ES-I3 (cell line): ENCODE measurements around the gene RTL9.
"Not testable (repeated sequence)": the region's sequence is repeated elsewhere in the genome, so short reads cannot be mapped to it uniquely, and the experiment has no call there.

ENCODE experiments used
- H3K36me3 ChIP-seq: 2 replicates; pipeline ENCODE4 v1.6.1; 2013; ENCODE audit warnings: mild to moderate bottlenecking, low read length, control low read depth, moderate library complexity; ENCODE audit not compliant: insufficient read depth
- H3K4me1 ChIP-seq: 2 replicates; pipeline ENCODE4 v1.6.1; 2013; ENCODE audit warnings: mild to moderate bottlenecking, control low read depth, low read length; ENCODE audit not compliant: insufficient read depth
- H3K9ac ChIP-seq: 2 replicates; pipeline ENCODE4 v1.6.1; 2013; ENCODE audit warnings: low read depth, mild to moderate bottlenecking, low read length, moderate library complexity
- H3K9me3 ChIP-seq: 2 replicates; pipeline ENCODE4 v1.6.1; 2013; ENCODE audit warnings: mild to moderate bottlenecking, low read length, moderate library complexity; ENCODE audit not compliant: control insufficient read depth, insufficient read depth

Gene RTL9

DNA sequence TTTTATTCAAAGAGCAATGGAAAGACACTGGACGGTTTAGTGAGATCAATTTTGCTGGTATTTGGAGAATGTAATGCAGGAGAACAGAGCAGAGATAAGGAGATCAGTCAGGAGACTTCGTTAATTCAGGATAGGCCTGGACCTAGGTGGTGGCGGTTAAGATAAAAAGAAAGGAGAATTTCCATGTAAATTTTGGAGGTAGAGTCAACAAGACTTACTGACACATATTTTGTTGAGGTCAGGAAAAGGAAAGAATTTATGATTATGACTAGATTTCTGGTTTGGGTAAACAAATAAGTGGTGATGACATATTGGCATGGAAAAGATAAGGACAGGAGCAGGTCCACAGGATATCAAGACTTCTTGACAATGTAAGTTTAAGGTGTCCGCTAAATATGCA, 31.9 kb upstream of the RTL9 start:
- no peaks in the 10 kb centered on the region for H3K9me3 ChIP-seq
- peaks cover 8% of the 10 kb centered on the region; the same call in 1 of the 2 replicates for H3K4me1 ChIP-seq
- no peak overlapping the region for H3K9ac ChIP-seq
- H3K36me3 ChIP-seq: no peaks in the 10 kb centered on the region

DNA sequence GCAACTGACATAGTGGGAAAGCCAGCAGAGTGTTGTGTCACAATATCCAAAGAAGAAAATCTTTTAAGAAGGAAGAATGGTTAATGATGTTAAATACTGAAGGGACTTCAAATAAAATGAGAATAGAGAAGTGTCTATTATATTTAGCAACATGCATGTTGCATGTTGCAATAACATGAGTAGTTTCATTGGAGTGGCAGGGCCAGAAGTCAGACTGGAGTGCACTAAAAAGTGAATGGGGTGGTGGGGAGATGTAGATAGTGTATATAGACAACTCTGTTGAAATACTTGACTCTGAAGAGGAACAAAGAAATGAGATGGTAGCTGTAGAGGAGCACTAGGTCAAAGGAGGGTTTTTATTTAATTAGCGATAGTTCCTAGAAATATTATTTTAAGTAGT, 31.3 kb upstream of the RTL9 start:
- Histone ChIP-seq H3K36me3 (no peaks in the 10 kb centered on the region), H3K9me3 (no peaks in the 10 kb centered on the region), H3K9ac (no peak overlapping the region), H3K4me1 (peaks cover 3% of the 10 kb centered on the region; the same call in 1 of the 2 replicates)

DNA sequence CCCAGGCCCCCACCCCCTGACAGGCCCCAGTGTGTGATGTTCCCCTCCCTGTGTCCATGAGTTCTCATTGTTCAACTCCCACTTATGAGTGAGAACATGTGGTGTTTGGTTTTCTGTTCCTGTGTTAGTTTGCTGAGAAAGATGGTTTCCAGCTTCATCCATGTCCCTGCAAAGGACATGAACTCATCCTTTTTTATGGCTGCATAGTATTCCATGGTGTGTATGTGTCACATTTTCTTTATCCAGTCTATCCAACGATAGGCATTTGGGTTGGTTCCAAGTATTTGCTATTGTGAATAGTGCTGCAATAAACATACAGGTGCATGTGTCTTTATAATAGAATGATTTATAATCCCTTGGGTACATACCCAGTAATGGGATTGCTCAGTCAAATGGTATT, 30.0 kb upstream of the RTL9 start:
- H3K4me1 ChIP-seq, H3K9me3 ChIP-seq, H3K9ac ChIP-seq, H3K36me3 ChIP-seq: not testable (repeated sequence)

DNA sequence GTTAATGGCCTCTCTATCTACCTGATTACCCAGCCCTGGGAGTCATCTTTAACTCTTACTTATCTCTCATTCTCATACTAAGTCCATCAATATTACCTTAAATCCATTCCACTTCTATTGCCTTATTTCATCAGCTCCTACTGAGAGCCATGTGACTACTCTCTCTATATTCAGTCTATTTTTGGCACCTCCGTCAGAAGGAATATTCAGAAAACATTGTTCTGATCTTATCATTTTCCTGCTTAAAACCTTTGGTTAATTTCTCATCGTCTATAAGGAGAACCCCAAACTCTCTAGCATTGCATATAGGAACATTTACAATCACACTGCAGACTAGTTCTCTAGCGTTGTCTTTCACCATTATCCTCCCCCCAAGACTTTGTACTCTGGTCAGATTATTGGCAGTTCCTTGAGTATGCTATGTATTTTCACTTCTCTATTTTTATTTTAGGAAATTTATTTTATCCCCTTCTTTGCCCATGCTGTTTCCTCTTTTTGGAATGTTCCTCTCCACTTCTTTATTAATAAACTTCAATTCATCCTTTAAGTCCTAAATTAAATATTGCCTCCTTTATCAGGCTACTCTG, 27.1 kb upstream of the RTL9 start:
- Histone ChIP-seq H3K9ac (no peak overlapping the region), H3K36me3 (no peaks in the 10 kb centered on the region), H3K4me1 (no peaks in the 10 kb centered on the region), H3K9me3 (no peaks in the 10 kb centered on the region)

DNA sequence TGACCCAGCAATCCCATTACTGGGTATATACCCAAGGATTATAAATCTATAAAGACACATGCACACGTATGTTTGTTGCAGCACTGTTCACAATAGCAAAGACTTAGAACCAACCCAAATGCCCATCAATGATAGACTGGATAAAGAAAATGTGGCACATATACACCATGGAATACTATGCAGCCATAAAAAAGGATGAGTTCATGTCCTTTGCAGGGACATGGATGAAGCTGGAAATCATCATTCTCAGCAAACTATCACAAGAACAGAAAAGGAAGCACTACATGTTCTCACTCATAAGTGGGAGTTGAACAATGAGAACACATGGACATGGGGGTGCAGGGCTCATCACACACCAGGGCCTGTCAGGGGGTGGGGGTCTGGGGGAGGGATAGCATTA, 25.2 kb upstream of the RTL9 start:
- H3K9ac ChIP-seq, H3K4me1 ChIP-seq, H3K9me3 ChIP-seq, H3K36me3 ChIP-seq: not testable (repeated sequence)

DNA sequence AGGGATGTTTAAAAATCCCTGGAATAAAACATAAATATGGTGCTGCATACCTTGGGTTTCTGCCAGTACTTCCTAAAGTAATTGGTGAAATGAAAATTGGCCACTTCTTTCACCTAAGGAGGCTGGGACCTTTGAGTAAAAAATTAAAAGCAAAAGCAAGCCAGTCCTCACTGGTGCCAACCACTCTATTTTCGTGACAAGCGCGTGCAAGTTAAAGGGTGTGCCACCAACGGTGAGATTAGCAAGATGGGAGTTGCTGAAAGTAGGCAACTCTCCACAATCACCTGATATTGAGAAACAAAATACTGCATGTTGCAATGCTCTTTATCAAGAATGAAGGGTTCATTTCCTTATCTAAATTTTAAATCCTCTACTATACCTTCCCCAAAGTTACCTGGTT, 19.7 kb upstream of the RTL9 start:
- Histone ChIP-seq H3K9ac (no peak overlapping the region), H3K9me3 (no peaks in the 10 kb centered on the region), H3K4me1 (no peaks in the 10 kb centered on the region), H3K36me3 (no peaks in the 10 kb centered on the region)

DNA sequence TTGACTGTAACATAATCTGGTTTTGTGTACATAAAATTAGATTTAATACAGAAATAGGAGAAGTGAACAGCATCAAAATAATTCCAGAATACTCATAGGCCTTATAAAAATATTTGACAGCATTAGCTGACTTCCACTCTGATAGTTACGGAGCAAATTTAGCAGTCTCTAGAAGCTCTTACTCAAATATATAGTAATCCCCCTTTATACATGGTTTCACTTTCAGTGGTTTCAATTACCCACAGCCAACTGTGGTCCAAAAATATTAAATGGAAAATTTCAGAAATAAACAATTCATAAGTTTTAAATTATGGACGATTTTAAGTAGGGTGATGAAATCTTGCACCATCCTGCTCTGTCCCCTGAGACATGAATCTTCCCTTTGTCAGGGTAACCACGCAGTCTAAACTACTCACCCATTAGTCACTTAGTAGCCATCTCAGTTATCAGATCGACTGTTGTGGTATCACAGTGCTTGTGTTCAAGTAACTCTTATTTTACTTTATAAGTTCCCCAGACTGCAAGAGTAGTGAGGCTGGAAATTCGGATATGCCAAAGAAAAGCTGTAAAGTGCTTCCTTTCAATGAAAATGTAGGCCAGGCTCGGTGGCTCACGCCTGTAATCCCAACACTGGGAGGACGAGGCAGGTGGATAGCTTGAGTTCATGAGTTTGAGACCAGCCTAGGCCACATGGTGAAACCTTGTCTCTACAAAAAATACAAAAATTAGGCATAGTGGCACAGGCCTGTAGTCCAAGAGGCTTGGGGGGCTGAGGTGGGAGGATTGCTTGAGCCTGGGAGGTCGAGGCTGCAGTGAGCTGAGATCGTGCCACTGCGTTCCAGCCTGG, 17.2 kb upstream of the RTL9 start:
- no peaks in the 10 kb centered on the region for H3K36me3 ChIP-seq
- H3K9ac ChIP-seq: no peak overlapping the region
- H3K9me3 ChIP-seq: no peaks in the 10 kb centered on the region
- H3K4me1 ChIP-seq: no peaks in the 10 kb centered on the region

DNA sequence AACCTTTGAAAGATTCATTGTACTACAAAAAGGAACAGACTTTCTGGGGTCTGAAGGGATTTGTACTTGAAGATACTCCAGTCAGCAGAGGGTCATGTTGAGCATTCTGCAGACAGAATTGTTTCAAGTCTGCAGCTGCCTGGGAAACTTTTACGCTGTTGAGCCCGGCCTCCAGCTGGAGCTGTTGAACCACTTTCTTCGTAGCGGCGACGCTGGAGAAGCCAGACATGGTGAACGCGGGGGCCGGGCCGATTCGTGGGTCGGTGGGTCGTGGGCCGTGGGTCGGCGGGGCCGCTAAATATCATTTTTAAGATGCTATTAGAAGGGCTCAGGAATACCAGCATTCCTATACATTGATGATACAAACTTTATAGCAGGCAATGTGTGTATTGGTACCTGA, 12.0 kb upstream of the RTL9 start:
- no peak overlapping the region for H3K9ac ChIP-seq
- H3K9me3 ChIP-seq: no peaks in the 10 kb centered on the region
- H3K4me1 ChIP-seq: no peaks in the 10 kb centered on the region
- H3K36me3 ChIP-seq: no peaks in the 10 kb centered on the region

DNA sequence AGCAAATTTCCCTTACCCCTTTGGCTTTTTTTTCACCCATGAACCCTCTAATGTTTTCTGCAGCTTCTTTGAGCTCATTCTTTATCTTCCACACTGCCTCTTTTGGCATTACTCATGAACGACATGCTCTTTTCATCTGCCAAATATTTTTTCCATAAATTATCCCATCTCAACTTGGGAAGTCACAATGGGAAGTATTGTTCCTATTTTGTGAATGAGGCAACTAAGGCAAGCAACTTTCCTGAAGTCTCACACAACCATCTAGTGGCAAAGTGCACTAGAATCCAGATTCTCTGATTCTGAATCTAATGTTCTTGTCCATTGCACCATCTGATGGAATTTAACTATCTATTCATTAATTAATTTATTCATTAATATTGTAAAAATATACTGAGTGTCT, 625 bp downstream of the RTL9 start:
- no peaks in the 10 kb centered on the region for H3K4me1 ChIP-seq
- H3K9ac ChIP-seq: no peak overlapping the region
- H3K36me3 ChIP-seq: no peaks in the 10 kb centered on the region
- no peaks in the 10 kb centered on the region for H3K9me3 ChIP-seq

DNA sequence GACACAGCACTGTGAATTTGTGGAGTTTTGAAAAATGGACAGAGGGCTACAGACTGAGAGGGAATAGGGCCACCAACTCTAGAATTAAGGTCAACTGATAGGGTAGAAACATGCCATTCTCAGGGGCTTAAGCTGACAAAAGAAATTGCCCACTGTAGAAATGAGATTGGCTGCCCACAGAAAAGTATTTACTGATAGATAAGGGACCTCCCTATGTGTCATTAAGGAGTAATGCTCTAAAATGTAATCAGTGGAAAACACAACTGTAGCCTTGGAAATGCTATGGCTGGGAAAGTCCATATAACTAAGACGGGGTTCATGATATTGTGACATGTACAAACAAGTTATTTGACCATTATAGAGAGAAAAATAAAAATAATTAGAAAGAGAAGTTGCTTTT, 4.6 kb downstream of the RTL9 start:
- no peaks in the 10 kb centered on the region for H3K4me1 ChIP-seq
- no peak overlapping the region for H3K9ac ChIP-seq
- no peaks in the 10 kb centered on the region for H3K36me3 ChIP-seq
- H3K9me3 ChIP-seq: no peaks in the 10 kb centered on the region

DNA sequence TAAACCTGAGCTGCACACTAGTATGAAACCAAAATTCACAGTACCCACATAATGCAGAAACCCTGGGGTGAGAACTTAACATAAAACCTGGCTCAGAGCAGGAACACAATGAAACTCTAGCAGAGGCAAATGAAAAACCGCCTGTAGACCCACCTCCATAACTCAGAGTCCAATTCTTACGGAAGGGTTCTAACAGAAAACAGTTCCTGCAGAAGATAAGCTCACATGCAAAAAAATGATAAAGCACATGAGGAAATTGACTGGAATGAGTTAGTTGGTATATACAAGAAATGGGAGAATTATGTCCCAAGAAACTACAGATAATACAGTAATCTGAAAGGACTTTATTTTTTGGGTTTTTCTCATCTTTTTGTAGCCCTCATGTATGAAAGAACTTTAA, 14.7 kb downstream of the RTL9 start:
- no peaks in the 10 kb centered on the region for H3K36me3 ChIP-seq
- H3K4me1 ChIP-seq: no peaks in the 10 kb centered on the region

DNA sequence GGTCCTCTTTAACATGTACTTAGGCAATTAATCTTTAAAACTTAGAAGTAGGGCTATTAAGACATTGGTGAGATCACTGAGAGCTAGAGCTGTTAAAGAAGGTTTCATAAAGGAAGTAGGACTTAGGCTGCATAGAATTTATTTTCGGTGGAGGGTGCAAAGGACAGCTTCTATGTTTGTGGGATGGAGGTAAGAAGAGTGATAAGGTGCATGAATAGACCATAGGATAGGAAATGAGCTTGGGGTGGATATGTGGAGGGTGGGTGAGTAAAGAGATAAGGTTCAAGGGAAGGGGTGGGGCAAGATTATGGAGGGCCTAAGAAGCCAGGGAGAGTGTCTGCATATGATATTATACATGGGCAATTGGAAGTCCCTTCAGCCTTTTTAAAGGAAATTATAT, 15.9 kb downstream of the RTL9 start:
- Histone ChIP-seq H3K36me3 (no peaks in the 10 kb centered on the region), H3K4me1 (no peaks in the 10 kb centered on the region), H3K9ac (no peak overlapping the region), H3K9me3 (no peaks in the 10 kb centered on the region)

More for the DNA sequence above, 14.7 kb downstream of the RTL9 start:
- Histone ChIP-seq H3K9me3 (no peaks in the 10 kb centered on the region), H3K9ac (no peak overlapping the region)

DNA sequence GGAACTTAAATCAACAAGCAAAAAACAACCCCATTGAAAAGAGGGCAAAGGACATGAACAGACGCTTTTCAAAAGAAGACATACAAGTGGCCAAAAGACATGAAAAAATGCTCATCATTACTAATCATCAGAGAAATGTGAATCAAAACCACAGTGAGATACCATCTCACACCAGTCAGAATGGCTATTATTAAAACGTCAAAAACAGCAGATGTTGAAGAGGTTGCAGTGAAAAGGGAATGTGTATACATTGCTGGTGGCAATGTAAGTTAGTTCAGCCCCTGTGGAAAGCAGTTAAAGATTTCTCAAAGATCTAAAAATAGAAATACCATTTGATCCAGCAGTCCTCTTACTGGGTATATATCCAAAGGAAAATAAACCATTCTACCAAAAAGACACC, 22.6 kb downstream of the RTL9 start:
- Histone ChIP-seq H3K36me3 (no peaks in the 10 kb centered on the region), H3K9ac (no peak overlapping the region), H3K9me3 (peaks cover 2% of the 10 kb centered on the region; the same call in 1 of the 2 replicates), H3K4me1 (no peaks in the 10 kb centered on the region)

DNA sequence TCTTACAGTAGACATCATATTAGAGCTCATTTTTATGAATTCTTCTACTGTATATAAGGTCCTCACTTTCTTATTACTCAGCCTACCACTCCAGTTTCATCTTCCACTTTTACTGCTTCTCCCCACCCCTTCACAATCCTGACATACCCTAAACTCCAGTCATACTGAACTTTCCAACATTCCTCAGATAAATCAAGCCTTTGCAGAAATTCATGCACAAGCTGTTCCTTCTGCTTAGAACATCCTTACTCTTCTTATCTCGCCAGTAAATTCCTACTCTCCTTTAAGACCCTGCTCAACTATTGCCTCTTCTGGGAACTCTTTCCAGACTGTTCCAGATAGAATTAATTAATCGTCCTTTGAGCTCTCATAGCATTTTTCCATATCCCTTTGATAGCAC, 24.8 kb downstream of the RTL9 start:
- Histone ChIP-seq H3K36me3 (no peaks in the 10 kb centered on the region), H3K9ac (no peak overlapping the region), H3K9me3 (peaks cover 2% of the 10 kb centered on the region; the same call in 1 of the 2 replicates), H3K4me1 (no peaks in the 10 kb centered on the region)

DNA sequence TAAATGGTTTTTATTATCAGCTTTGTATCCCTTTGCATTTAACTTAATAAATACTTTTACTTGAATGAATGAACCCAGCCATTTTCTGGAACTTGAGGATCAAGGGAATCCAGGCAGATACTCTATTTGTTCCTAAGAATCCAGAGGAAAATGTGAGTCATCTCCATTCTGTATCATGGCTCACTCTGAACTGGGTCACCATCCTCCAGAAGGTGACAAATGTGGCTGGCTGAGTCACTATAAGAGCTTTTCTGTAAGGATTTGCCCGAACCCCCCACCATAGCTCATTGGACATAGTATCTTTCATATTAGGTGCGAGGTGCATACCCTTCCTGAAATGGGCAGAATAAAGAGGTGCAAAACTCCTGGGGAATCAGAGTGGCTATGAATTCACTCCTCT, 25.8 kb downstream of the RTL9 start:
- no peak overlapping the region for H3K9ac ChIP-seq
- no peaks in the 10 kb centered on the region for H3K4me1 ChIP-seq
- no peaks in the 10 kb centered on the region for H3K36me3 ChIP-seq
- H3K9me3 ChIP-seq: peaks cover 2% of the 10 kb centered on the region; the same call in 1 of the 2 replicates
